PFSK-1 (cell line): Measurements from ENCODE around the gene TMA7B.

ENCODE experiments used
- POLR2AphosphoS5 ChIP-seq: IDR thresholded peaks from 2 replicates; pipeline ENCODE4 v1.6.1; 2012; ENCODE audit warnings: low read depth, mild to moderate bottlenecking, control low read depth, low read length, moderate library complexity
- SIN3A ChIP-seq: IDR thresholded peaks from 2 replicates; pipeline ENCODE4 v1.6.1; 2012; ENCODE audit warnings: mild to moderate bottlenecking, low read length, moderate library complexity, borderline replicate concordance; ENCODE audit not compliant: insufficient read depth
- TAF1 ChIP-seq: IDR thresholded peaks from 2 replicates; pipeline ENCODE4 v1.6.1; 2012; ENCODE audit warnings: low read length, control low read depth, borderline replicate concordance; ENCODE audit not compliant: insufficient read depth
- TF ChIP-seq, protein P1 (sequence below), 2 experiments: IDR thresholded peaks; 2 replicates each; pipeline versions ENCODE4 v1.6.1 to v1.8.0; 2011 to 2012; ENCODE audit warnings: low read depth in 2 of 2, low read length in 2 of 2, control low read depth in 1 of 2, inconsistent platforms in 1 of 2, mild to moderate bottlenecking in 1 of 2, moderate library complexity in 1 of 2; ENCODE audit not compliant: insufficient read depth in 1 of 2

DNA sequence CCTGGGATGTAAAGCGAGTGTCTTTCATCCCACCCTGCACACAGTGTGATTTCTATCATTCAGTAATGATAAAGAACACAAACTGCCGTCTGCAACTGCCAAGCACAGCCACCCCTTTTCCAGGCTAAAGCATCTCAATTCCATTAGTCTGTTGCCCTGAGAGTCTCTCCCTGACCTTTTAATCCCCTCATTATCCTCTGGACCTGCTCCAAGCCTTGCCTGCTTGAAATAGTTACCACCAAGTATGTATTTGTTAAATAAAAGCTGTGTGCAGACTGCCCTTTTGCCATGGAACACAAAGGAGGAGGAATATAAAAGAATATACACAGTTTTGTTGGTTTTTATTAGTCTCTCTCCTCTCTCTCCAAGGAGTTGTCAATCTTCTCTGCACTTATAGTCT, 46.3 kb upstream of the TMA7B start:
- TF ChIP-seq, protein P1, sequence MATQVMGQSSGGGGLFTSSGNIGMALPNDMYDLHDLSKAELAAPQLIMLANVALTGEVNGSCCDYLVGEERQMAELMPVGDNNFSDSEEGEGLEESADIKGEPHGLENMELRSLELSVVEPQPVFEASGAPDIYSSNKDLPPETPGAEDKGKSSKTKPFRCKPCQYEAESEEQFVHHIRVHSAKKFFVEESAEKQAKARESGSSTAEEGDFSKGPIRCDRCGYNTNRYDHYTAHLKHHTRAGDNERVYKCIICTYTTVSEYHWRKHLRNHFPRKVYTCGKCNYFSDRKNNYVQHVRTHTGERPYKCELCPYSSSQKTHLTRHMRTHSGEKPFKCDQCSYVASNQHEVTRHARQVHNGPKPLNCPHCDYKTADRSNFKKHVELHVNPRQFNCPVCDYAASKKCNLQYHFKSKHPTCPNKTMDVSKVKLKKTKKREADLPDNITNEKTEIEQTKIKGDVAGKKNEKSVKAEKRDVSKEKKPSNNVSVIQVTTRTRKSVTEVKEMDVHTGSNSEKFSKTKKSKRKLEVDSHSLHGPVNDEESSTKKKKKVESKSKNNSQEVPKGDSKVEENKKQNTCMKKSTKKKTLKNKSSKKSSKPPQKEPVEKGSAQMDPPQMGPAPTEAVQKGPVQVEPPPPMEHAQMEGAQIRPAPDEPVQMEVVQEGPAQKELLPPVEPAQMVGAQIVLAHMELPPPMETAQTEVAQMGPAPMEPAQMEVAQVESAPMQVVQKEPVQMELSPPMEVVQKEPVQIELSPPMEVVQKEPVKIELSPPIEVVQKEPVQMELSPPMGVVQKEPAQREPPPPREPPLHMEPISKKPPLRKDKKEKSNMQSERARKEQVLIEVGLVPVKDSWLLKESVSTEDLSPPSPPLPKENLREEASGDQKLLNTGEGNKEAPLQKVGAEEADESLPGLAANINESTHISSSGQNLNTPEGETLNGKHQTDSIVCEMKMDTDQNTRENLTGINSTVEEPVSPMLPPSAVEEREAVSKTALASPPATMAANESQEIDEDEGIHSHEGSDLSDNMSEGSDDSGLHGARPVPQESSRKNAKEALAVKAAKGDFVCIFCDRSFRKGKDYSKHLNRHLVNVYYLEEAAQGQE (IDR thresholded peaks at IDR 0.05; ENCODE audit: insufficient read depth in 1 of 2, low read depth in 2 of 2, low read length in 2 of 2), result no peak
- TF ChIP-seq POLR2AphosphoS5 (no peak), TAF1 (no peak), SIN3A (no peak)
